ENCODE measurements around the gene S100A8.

DNA sequence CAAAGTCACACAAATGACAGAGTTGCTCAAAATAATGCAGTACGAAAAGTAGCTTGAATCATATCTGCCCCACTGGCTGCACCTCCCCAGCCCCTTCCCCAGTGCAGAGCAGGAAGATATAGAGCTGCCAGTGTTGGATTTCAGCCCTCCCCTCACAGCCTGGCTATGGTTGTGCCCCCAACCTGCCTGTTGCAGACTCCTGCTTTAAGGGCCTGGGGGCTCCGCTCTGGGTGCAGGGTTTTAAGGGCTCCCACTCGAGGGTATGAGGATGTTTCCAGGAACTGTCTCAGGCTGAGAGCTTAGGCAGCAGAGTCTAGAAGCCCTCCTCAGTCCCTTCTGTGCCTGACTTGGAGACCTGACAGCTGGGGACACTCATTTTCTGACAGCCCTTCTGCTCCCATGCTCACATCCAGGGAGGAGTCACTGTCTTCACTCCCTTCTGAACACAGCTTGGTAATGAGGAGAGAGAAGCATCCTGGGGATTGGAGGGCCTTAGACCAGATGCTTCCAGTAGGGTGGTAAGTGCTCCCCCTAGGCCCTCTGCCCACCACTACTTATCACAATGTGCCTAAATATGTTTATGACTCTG, 28.6 kb downstream of the S100A8 start:
- TF ChIP-seq, protein P1, sequence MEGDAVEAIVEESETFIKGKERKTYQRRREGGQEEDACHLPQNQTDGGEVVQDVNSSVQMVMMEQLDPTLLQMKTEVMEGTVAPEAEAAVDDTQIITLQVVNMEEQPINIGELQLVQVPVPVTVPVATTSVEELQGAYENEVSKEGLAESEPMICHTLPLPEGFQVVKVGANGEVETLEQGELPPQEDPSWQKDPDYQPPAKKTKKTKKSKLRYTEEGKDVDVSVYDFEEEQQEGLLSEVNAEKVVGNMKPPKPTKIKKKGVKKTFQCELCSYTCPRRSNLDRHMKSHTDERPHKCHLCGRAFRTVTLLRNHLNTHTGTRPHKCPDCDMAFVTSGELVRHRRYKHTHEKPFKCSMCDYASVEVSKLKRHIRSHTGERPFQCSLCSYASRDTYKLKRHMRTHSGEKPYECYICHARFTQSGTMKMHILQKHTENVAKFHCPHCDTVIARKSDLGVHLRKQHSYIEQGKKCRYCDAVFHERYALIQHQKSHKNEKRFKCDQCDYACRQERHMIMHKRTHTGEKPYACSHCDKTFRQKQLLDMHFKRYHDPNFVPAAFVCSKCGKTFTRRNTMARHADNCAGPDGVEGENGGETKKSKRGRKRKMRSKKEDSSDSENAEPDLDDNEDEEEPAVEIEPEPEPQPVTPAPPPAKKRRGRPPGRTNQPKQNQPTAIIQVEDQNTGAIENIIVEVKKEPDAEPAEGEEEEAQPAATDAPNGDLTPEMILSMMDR (IDR thresholded peaks at IDR 0.05; ENCODE audit: low read depth, low read length), result no peak
- TF ChIP-seq EZH2phosphoT487 (IDR thresholded peaks at IDR 0.05; ENCODE audit: low read depth), result no peak

Measured in OCI-LY3 (cell line).